OCI-LY1 (cell line): ENCODE results near the gene EEPD1.

Source experiments
- CTCF ChIP-seq: fragments of 200-600 bp; sonication (generic), shearing (Covaris generic); IDR thresholded peaks from 2 replicates; pipeline ENCODE4 v1.5.1; 2017; ENCODE audit warnings: mild to moderate bottlenecking, antibody characterized with exemption, low read length, moderate library complexity, mixed read lengths
- EZH2 ChIP-seq: fragments of 200-600 bp; sonication (generic), shearing (Covaris generic); IDR thresholded peaks from 2 replicates; pipeline ENCODE4 v1.8.0; 2017; ENCODE audit warnings: borderline replicate concordance, mixed run types, mild to moderate bottlenecking, antibody characterized with exemption, low read length, moderate library complexity, mixed read lengths

GRCh38 chr7:36208997-36209813 is 56.2 kb downstream of the EEPD1 start:
- TF ChIP-seq EZH2 (no peak), CTCF (no peak)
